A673 (cell line): ENCODE measurements around the gene TMEM42.

Experiments
- EZH2 ChIP-seq: fragments of 200-600 bp; sonication (generic); IDR thresholded peaks from 2 replicates; pipeline ENCODE4 v1.6.1; 2017; ENCODE audit warnings: borderline replicate concordance, low read depth, mild to moderate bottlenecking, mixed read lengths, antibody characterized with exemption, low read length; ENCODE audit not compliant: poor library complexity, severe bottlenecking
- TF ChIP-seq, protein P1 (sequence below): fragments of 300-800, 200-600 bp; sonication (generic); conservative IDR thresholded peaks from 2 replicates; pipeline ENCODE4 v1.5.1; 2017; ENCODE audit warnings: low read depth, mild to moderate bottlenecking, antibody characterized with exemption, low read length, moderate library complexity, mixed read lengths

DNA sequence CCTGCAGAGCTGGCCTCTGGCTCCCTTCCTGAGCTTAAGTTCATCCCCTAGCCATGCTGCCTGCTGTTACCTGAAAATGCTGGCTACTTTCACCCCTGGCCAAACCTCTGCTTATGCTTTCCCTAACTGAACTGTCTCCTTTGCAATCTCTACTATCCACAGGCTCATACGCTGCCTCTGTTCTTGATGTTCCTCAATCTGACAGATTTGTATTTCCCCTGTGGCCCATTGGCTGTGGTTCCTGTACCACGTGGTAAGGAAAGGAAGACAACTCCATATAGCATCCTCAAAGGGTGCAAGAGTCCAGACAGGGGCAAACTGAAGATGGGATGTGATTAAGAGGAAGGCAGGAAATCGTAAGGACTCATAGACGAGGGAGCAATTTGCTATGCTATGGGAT is 45.9 kb downstream of the TMEM42 start:
- TF ChIP-seq, protein P1, sequence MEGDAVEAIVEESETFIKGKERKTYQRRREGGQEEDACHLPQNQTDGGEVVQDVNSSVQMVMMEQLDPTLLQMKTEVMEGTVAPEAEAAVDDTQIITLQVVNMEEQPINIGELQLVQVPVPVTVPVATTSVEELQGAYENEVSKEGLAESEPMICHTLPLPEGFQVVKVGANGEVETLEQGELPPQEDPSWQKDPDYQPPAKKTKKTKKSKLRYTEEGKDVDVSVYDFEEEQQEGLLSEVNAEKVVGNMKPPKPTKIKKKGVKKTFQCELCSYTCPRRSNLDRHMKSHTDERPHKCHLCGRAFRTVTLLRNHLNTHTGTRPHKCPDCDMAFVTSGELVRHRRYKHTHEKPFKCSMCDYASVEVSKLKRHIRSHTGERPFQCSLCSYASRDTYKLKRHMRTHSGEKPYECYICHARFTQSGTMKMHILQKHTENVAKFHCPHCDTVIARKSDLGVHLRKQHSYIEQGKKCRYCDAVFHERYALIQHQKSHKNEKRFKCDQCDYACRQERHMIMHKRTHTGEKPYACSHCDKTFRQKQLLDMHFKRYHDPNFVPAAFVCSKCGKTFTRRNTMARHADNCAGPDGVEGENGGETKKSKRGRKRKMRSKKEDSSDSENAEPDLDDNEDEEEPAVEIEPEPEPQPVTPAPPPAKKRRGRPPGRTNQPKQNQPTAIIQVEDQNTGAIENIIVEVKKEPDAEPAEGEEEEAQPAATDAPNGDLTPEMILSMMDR, result no peak
- no peak for TF ChIP-seq EZH2
